GM10248 (cell line): ENCODE measurements around the gene TEX44.
"Not testable (repeated sequence)": the region's sequence is repeated elsewhere in the genome, so short reads cannot be mapped to it uniquely, and the experiment has no call there.

Source experiments
- CTCF ChIA-PET: fragments of 300-600 bp; sonication (Branson Sonifier 250); formaldehyde crosslinking; extraction: SDS; loops from one replicate; lab custom pipeline; 2021; ENCODE audit warnings: antibody characterized with exemption; lab: Yijun Ruan, JAX
- POLR2A ChIA-PET: fragments of 350-650 bp; sonication (Branson Sonifier 250); formaldehyde crosslinking; extraction: SDS; loops from one replicate; lab custom pipeline; 2020; ENCODE audit warnings: antibody characterized with exemption; lab: Yijun Ruan, JAX
- DNase-seq: peaks from one replicate; pipeline ENCODE4 v3.0.0; 2012; ENCODE audit errors: extremely low spot score
- CTCF ChIP-seq: IDR thresholded peaks from 2 replicates; pipeline ENCODE4 v1.5.1; 2012; ENCODE audit warnings: mild to moderate bottlenecking, low read depth; ENCODE audit errors: extremely low read depth, missing control alignments, control extremely low read depth

Gene TEX44

GRCh38 chr2:231549446-231550239, 43.0 kb upstream of the TEX44 start:
- TF ChIP-seq CTCF = no peak
- ChIA-PET CTCF (interaction anchor here (1.1 to 1.6 kb wide), 6 partner anchors 9 to 100 kb away, joined by 3 to 7 read pairs (median 6); partner anchors contain the start of gene NMUR1), POLR2A (interaction anchor here (0.7 kb wide), 1 partner anchor 85 kb away, joined by 4 read pairs; the partner anchor contains the start of gene NCL)
- no peak for DNase-seq

- no peak for DNase-seq
- CTCF ChIA-PET = interaction anchor here (0.8 to 13.7 kb wide), 13 partner anchors 9 to 123 kb away, joined by 3 to 187 read pairs (median 5); partner anchors contain the start of gene NMUR1
- POLR2A ChIA-PET = no interaction called here
- TF ChIP-seq CTCF = no peak
Observed at GRCh38 chr2:231552752-231553151, 39.9 kb upstream of the TEX44 start.

- TF ChIP-seq CTCF = no peak
- ChIA-PET POLR2A (interaction anchor here (0.6 to 1.1 kb wide), 3 partner anchors 91 to 154 kb away, joined by 3 read pairs; partner anchors contain the start of gene PTMA), CTCF (interaction anchor here (1.2 to 13.7 kb wide), 15 partner anchors 8 to 152 kb away, joined by 3 to 187 read pairs (median 8); partner anchors contain the start of gene NMUR1)
- DNase-seq = no peak
Observed at GRCh38 chr2:231554327-231554726, 38.3 kb upstream of the TEX44 start.

- DNase-seq = no peak
- CTCF ChIA-PET = interaction anchor here (0.7 to 13.7 kb wide), 20 partner anchors 8 to 152 kb away, joined by 3 to 187 read pairs (median 5); partner anchors contain the start of gene NMUR1
- TF ChIP-seq CTCF = no peak
- POLR2A ChIA-PET = interaction anchor here (0.6 to 1.5 kb wide), 5 partner anchors 73 to 153 kb away, joined by 3 to 4 read pairs (median 3); partner anchors contain the start of genes NCL and PTMA
Observed at GRCh38 chr2:231554748-231555545, 37.7 kb upstream of the TEX44 start.

GRCh38 chr2:231556496-231556895, 36.2 kb upstream of the TEX44 start:
- not testable (repeated sequence) for DNase-seq
- ChIA-PET CTCF (interaction anchor here (0.9 to 13.7 kb wide), 16 partner anchors 10 to 158 kb away, joined by 3 to 187 read pairs (median 6); partner anchors contain the start of genes NCL and NMUR1), POLR2A (interaction anchor here (1.5 kb wide), 1 partner anchor 92 kb away, joined by 4 read pairs; the partner anchor contains the start of gene NCL)

- CTCF ChIA-PET = interaction anchor here (1.1 to 13.7 kb wide), 13 partner anchors 10 to 93 kb away, joined by 3 to 187 read pairs (median 11); partner anchors contain the start of genes NCL and NMUR1
- POLR2A ChIA-PET = no interaction called here
- no peak for DNase-seq
- no peak for TF ChIP-seq CTCF
Observed at GRCh38 chr2:231556981-231557380, 35.7 kb upstream of the TEX44 start.
